HPDE6-E6E7 (cell line): ENCODE results near the gene KNDC1.

ENCODE experiments used
- DNase-seq: peaks from one replicate; pipeline ENCODE4 v3.0.0; 2011; ENCODE audit warnings: missing footprints; ENCODE audit errors: extremely low spot score

KNDC1 gene

GRCh38 chr10:133275684-133276092, 115.7 kb downstream of the KNDC1 start:
- DNase-seq: no peak
